PFSK-1 (cell line): ENCODE measurements around the gene CFAP74.

Experiments
- FOXP2 ChIP-seq: optimal IDR thresholded peaks from 2 replicates; pipeline ENCODE3; 2011; ENCODE audit warnings: borderline replicate concordance, control low read depth, inconsistent platforms; ENCODE audit not compliant: insufficient read depth; ENCODE audit errors: extremely low read length, extremely low read depth
- POLR2AphosphoS5 ChIP-seq: IDR thresholded peaks from 2 replicates; pipeline ENCODE4 v1.6.1; 2012; ENCODE audit warnings: low read depth, mild to moderate bottlenecking, control low read depth, low read length, moderate library complexity
- REST ChIP-seq, 2 experiments: IDR thresholded peaks; 2 replicates each; pipeline versions ENCODE4 v1.6.1 to v1.8.0; 2011 to 2012; ENCODE audit warnings: low read depth in 2 of 2, low read length in 2 of 2, control low read depth in 1 of 2, inconsistent platforms in 1 of 2, mild to moderate bottlenecking in 1 of 2, moderate library complexity in 1 of 2; ENCODE audit not compliant: insufficient read depth in 1 of 2
- SIN3A ChIP-seq: IDR thresholded peaks from 2 replicates; pipeline ENCODE4 v1.6.1; 2012; ENCODE audit warnings: mild to moderate bottlenecking, low read length, moderate library complexity, borderline replicate concordance; ENCODE audit not compliant: insufficient read depth
- TAF1 ChIP-seq: IDR thresholded peaks from 2 replicates; pipeline ENCODE4 v1.6.1; 2012; ENCODE audit warnings: low read length, control low read depth, borderline replicate concordance; ENCODE audit not compliant: insufficient read depth

CFAP74 gene

DNA sequence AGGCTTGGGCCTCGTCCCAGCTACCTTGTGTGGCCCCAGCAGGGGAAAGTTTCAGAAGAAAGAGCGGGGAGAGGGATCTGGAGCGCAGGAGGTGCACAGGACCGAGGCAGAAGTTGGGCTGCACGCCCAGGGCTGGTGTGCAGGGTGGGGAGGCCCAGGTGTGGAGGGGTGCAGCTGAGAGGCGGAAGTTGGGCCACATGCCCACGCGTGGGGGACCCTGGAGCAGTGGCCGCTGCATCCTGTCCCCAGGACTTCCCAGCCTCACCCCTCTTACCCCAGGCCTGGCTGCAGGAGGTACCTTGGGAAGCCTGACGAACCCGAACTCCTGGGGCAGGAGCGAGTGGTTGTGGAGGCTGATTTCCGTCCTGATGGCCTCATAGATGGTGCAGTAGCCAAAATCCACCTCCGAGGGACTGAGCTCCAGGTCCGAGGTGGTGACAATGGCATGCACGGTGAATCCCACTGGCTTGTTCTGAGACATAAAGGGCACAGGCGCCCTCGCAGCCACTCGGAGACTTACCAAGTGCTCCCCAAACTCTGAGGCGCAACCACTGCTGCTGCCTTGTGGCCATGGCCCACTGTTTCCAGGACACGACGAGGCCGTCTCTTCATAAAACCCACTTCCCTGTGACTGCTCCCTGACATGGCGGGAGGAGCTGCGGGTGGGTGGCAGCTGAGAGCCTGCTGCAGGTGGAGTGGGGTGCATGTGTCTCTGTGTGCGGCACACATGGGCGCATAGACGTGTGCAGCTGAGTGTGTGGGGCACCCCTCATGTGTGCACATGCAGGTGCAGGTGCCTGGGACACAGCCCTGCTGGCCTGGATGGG, 64.1 kb downstream of the CFAP74 start:
- TF ChIP-seq TAF1: no peak
- TF ChIP-seq POLR2AphosphoS5: no peak
- TF ChIP-seq FOXP2: no peak
- TF ChIP-seq SIN3A: no peak
- no peak for TF ChIP-seq REST (IDR thresholded peaks at IDR 0.05; ENCODE audit: insufficient read depth in 1 of 2, low read depth in 2 of 2, low read length in 2 of 2)

DNA sequence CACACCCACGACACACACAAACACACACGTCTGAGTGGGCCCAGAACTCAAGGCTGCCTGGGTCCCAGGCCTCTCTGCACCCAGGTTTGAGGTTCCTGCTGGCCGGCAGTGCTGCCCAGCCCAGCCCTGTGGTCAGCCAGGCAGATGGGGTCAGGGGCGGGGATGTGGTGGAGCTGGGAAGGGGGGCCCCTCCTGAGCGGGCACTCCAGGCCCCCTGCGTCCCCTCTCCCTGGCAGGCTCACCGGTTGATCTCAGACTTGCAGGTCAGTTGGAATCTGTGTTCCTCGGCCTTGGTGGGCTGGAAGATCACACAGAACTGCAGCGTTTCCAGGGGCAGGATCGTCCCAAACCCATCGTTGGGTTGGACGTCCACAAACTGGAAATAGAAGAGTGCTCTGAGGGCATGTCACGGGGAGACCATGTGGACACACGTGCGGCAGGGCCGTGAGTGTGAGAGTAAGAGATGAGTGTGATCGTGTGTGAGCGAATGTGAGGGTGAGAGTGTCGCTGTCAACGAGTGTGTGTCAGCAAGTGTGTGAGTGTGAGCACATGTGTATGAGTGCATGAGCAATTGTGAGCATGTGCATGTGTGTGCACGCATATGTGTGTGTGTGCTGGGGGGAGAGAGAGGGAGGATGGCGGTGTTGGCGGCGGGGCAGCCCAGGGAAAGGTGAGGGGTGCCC, 64.8 kb downstream of the CFAP74 start:
- no peak for TF ChIP-seq REST (IDR thresholded peaks at IDR 0.05; ENCODE audit: insufficient read depth in 1 of 2, low read depth in 2 of 2, low read length in 2 of 2)
- no peak for TF ChIP-seq FOXP2
- no peak for TF ChIP-seq SIN3A
- no peak for TF ChIP-seq POLR2AphosphoS5
- TF ChIP-seq TAF1: no peak

DNA sequence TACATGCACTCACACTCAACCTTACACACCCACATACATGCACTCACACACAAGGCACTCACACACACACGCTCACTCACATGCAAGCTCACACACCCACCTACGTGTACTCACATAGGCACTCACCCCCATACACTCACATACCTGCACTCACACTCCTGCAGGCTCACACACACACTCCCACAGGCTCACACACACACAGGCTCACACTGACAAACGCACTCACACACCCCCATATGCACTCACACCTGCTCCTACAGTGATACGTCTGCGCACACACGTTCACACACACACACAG, 65.4 kb downstream of the CFAP74 start:
- TF ChIP-seq SIN3A: no peak
- TF ChIP-seq TAF1: no peak

DNA sequence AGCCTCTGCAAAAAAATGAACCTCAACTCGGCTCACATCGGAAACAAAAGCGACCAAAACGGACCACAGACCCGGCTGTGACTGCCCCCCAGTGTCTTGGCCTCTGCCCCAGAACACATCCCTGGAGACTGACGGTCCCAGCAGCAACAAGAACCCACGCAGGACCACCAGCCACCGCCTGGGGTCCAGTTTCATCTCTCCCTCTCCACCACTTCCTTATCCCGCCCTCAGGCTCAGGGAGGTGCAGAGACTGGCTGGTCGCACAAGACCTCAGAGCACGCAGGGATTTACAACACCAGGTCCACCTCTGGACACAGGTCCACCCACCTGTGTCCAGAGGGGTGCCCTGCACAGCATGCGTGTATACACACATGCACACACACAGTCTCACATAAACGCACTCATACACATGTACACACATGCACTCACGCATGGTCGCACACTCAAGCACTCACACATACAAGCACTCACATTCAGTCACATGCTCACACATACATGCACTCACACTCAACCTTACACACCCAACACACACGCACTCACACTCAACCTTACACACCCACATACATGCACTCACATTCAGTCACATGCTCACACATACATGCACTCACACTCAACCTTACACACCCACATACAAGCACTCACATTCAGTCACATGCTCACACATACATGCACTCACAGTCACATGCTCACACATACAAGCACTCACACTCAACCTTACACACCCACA, 65.9 kb downstream of the CFAP74 start:
- TF ChIP-seq REST (IDR thresholded peaks at IDR 0.05; ENCODE audit: insufficient read depth in 1 of 2, low read depth in 2 of 2, low read length in 2 of 2) (no peak), FOXP2 (no peak), SIN3A (no peak), TAF1 (no peak), POLR2AphosphoS5 (no peak)

DNA sequence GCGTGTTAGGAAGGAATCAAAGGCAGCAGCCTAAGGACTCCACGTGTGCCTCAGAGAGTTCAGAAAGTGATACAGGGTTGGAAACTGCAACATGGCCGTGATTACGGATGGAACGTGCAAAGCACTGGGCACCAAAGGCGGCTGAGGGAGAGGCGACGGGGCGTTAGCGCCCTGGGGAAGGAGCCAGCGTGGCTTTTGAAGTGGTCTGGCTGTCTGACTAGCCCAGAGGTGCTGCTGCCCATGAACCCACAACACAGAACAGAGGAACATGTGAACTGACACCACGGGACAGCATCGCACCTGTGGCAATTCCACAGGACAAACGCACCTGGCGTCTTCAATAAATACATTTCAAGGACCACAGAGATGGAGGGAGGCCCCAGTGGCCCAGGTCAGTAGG, 66.5 kb downstream of the CFAP74 start:
- TF ChIP-seq FOXP2 (no peak), TAF1 (no peak), POLR2AphosphoS5 (no peak), SIN3A (no peak), REST (IDR thresholded peaks at IDR 0.05; ENCODE audit: insufficient read depth in 1 of 2, low read depth in 2 of 2, low read length in 2 of 2) (no peak)
